HEK293 (cell line): ENCODE results near the gene BICD2.

Experiments used
- CTCF ChIA-PET: fragments of 350-600 bp; formaldehyde crosslinking; extraction: SDS; loops from one replicate; lab custom pipeline; 2021; ENCODE audit warnings: antibody characterized with exemption; lab: Yijun Ruan, JAX
- POLR2A ChIA-PET: fragments of 300-600 bp; formaldehyde crosslinking; extraction: SDS; loops from one replicate; lab custom pipeline; 2020; ENCODE audit warnings: antibody characterized with exemption, inconsistent platforms; lab: Yijun Ruan, JAX
- H3K27ac ChIP-seq: fragments of 200-500 bp; sonication (Bioruptor generic); 2 replicates; pipeline ENCODE4 v1.5.1; 2014; ENCODE audit warnings: low read depth, low read length, control low read depth, inconsistent platforms; ENCODE audit errors: extremely low read depth
- H3K36me3 ChIP-seq, 2 experiments: fragments of 200-500 bp in 1 of 2; sonication (Bioruptor generic) in 1 of 2; 1 replicate in 1 of 2; 2 replicates in 1 of 2; pipeline ENCODE4 v1.5.1; 2014 to 2017; ENCODE audit warnings: inconsistent platforms in 2 of 2, low read length in 2 of 2; ENCODE audit not compliant: control insufficient read depth in 2 of 2, insufficient read depth in 1 of 2
- H3K4me1 ChIP-seq: fragments of 200-500 bp; sonication (Bioruptor generic); 2 replicates; pipeline ENCODE4 v1.5.1; 2014; ENCODE audit warnings: mild to moderate bottlenecking, low read length, inconsistent platforms; ENCODE audit not compliant: control insufficient read depth, insufficient read depth
- H3K4me3 ChIP-seq: 2 replicates; pipeline ENCODE4 v1.5.1; 2011; ENCODE audit warnings: low read depth, mild to moderate bottlenecking, control low read depth, low read length, moderate library complexity
- H3K9me3 ChIP-seq: fragments of 200-500 bp; sonication (Bioruptor generic); 2 replicates; pipeline ENCODE4 v1.5.1; 2014; ENCODE audit warnings: low read depth, low read length, inconsistent platforms; ENCODE audit not compliant: control insufficient read depth, insufficient read depth
- KLF7 ChIP-seq: fragments of 450-650 bp; formaldehyde crosslinking; IDR thresholded peaks from 2 replicates; pipeline ENCODE4 v1.5.1; 2016; ENCODE audit warnings: missing biosample characterization, missing genetic modification characterization, borderline replicate concordance
- ZBTB20 ChIP-seq: fragments of 450-650 bp; formaldehyde crosslinking; IDR thresholded peaks from 2 replicates; pipeline ENCODE4 v1.5.1; 2016; ENCODE audit warnings: missing biosample characterization, missing genetic modification characterization
- ZNF140 ChIP-seq: fragments of 450-650 bp; formaldehyde crosslinking; IDR thresholded peaks from 2 replicates; pipeline ENCODE4 v1.5.1; 2016; ENCODE audit warnings: missing biosample characterization, missing genetic modification characterization
- ZNF157 ChIP-seq: fragments of 450-650 bp; formaldehyde crosslinking; IDR thresholded peaks from 2 replicates; pipeline ENCODE4 v1.5.1; 2016; ENCODE audit warnings: missing biosample characterization, missing genetic modification characterization
- ZNF426 ChIP-seq: fragments of 450-650 bp; formaldehyde crosslinking; IDR thresholded peaks from 2 replicates; pipeline ENCODE4 v1.5.1; 2017; ENCODE audit warnings: missing biosample characterization, missing genetic modification characterization, mild to moderate bottlenecking, inconsistent platforms, moderate library complexity
- ZNF621 ChIP-seq: fragments of 450-650 bp; formaldehyde crosslinking; IDR thresholded peaks from 2 replicates; pipeline ENCODE4 v1.5.1; 2017; ENCODE audit warnings: missing biosample characterization, missing genetic modification characterization
- TF ChIP-seq, protein P1 (sequence below): fragments of 450-650 bp; formaldehyde crosslinking; conservative IDR thresholded peaks from 2 replicates; pipeline ENCODE4 v1.5.1; 2016; ENCODE audit warnings: low read depth, missing biosample characterization, missing genetic modification characterization
- TF ChIP-seq, protein P2 (sequence below): fragments of 450-650 bp; formaldehyde crosslinking; IDR thresholded peaks from 2 replicates; pipeline ENCODE4 v1.5.1; 2016; ENCODE audit warnings: missing biosample characterization, missing genetic modification characterization
- TF ChIP-seq, protein P3 (sequence below): fragments of 450-650 bp; formaldehyde crosslinking; IDR thresholded peaks from 2 replicates; pipeline ENCODE4 v1.5.1; 2016; ENCODE audit warnings: missing biosample characterization, missing genetic modification characterization
- TF ChIP-seq, protein P4 (sequence below): fragments of 450-650 bp; formaldehyde crosslinking; IDR thresholded peaks from 2 replicates; pipeline ENCODE4 v1.5.1; 2016; ENCODE audit warnings: missing biosample characterization, missing genetic modification characterization

The BICD2 gene

DNA sequence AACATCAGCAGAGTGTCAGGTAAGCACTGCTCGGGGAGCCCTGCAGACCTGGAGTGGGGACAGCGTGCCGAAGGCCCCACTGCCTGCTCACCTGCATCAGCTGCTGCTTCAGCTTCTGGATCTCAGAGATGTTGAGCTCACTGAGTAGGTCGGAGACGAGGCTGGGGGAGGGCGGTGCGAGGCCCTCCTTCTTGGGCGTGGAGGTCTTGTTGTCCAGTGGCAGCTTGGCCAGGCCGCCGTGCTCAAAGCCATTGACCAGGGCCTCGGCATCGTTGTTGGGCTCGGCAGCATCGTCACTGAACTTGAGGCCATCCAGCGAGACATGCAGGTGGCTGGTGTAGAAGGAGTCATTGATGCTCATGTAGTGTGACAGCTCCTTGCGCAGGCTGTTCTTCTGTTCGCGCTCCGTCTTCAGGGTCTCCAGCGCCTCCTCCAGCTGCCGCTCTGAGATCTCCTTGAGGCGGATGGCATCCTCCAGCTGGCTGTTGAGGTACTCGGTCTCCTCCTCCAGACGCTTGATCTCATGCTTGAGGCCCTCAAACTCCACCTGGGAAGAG lies 44.3 kb downstream of the BICD2 start:
- CTCF ChIA-PET: interaction anchor here (9.7 kb wide), 1 partner anchor 71 kb away, joined by 150 read pairs; no protein-coding TSS in a partner anchor
- H3K4me3 ChIP-seq: no peak overlapping the region
- H3K4me1 ChIP-seq: no peaks in the 10 kb centered on the region
- TF ChIP-seq ZNF157 (no peak), ZNF621 (no peak), ZNF426 (tag by site-specific recombination) (no peak)
- peaks cover 0 to 89% of the 10 kb centered on the region in 2 experiments; a peak in 1 of 3 replicates for H3K36me3 ChIP-seq
- no peak overlapping the region for H3K27ac ChIP-seq
- POLR2A ChIA-PET: no interaction called here
- no peaks in the 10 kb centered on the region for H3K9me3 ChIP-seq

DNA sequence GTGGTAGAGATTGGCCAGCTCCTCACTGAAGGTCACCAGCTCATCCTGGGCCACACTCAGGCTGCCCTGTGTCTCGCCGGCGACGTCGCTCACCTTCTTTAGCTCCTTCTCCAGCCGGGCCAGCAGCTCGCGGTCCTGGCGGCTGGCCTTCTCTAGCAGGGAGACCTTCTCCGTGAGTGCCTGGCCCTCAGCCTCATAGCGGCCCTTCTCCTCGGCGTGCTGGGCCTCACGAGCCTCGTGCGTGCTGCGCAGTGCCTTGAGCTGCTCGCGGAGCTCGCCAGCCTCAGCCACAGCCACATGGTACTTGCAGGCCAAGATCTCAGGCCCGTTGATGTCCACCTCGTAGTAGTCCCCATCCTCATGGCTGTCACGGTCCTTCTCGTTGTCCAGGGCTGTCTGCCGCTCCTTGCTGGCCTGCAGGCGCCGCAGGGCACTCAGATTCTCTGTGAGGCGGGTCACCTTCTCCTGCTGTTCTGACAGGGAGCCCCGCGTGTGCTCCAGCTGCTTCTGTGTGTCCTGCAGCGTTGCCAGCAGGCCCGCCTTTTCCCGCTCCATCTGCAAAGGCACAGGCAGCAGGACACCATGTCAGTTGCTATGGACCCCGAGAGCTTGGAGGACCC lies 45.5 kb downstream of the BICD2 start:
- Histone ChIP-seq H3K27ac (no peak overlapping the region), H3K36me3 (peaks cover 0 to 92% of the 10 kb centered on the region in 2 experiments; a peak in 1 of 3 replicates), H3K4me3 (no peak overlapping the region), H3K4me1 (no peaks in the 10 kb centered on the region), H3K9me3 (no peaks in the 10 kb centered on the region)
- TF ChIP-seq KLF7 (tag by site-specific recombination) (no peak), ZNF140 (tag by site-specific recombination) (no peak), ZBTB20 (tag by site-specific recombination) (no peak)
- TF ChIP-seq, protein P1, sequence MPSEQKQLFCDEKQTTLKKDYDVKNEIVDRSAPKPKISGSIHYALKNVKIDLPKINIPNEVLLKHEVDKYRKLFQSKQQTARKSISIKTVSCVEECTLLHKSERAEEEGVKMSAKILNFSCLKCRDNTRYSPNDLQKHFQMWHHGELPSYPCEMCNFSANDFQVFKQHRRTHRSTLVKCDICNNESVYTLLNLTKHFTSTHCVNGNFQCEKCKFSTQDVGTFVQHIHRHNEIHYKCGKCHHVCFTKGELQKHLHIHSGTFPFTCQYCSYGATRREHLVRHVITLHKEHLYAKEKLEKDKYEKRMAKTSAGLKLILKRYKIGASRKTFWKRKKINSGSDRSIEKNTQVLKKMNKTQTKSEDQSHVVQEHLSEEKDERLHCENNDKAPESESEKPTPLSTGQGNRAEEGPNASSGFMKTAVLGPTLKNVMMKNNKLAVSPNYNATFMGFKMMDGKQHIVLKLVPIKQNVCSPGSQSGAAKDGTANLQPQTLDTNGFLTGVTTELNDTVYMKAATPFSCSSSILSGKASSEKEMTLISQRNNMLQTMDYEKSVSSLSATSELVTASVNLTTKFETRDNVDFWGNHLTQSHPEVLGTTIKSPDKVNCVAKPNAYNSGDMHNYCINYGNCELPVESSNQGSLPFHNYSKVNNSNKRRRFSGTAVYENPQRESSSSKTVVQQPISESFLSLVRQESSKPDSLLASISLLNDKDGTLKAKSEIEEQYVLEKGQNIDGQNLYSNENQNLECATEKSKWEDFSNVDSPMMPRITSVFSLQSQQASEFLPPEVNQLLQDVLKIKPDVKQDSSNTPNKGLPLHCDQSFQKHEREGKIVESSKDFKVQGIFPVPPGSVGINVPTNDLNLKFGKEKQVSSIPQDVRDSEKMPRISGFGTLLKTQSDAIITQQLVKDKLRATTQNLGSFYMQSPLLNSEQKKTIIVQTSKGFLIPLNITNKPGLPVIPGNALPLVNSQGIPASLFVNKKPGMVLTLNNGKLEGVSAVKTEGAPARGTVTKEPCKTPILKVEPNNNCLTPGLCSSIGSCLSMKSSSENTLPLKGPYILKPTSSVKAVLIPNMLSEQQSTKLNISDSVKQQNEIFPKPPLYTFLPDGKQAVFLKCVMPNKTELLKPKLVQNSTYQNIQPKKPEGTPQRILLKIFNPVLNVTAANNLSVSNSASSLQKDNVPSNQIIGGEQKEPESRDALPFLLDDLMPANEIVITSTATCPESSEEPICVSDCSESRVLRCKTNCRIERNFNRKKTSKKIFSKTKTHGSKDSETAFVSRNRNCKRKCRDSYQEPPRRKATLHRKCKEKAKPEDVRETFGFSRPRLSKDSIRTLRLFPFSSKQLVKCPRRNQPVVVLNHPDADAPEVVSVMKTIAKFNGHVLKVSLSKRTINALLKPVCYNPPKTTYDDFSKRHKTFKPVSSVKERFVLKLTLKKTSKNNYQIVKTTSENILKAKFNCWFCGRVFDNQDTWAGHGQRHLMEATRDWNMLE (tag by site-specific recombination): no peak
- TF ChIP-seq, protein P2, sequence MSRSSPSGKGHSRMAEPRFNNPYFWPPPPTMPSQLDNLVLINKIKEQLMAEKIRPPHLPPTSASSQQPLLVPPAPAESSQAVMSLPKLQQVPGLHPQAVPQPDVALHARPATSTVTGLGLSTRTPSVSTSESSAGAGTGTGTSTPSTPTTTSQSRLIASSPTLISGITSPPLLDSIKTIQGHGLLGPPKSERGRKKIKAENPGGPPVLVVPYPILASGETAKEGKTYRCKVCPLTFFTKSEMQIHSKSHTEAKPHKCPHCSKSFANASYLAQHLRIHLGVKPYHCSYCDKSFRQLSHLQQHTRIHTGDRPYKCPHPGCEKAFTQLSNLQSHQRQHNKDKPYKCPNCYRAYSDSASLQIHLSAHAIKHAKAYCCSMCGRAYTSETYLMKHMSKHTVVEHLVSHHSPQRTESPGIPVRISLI (tag by site-specific recombination): no peak
- TF ChIP-seq, protein P3, sequence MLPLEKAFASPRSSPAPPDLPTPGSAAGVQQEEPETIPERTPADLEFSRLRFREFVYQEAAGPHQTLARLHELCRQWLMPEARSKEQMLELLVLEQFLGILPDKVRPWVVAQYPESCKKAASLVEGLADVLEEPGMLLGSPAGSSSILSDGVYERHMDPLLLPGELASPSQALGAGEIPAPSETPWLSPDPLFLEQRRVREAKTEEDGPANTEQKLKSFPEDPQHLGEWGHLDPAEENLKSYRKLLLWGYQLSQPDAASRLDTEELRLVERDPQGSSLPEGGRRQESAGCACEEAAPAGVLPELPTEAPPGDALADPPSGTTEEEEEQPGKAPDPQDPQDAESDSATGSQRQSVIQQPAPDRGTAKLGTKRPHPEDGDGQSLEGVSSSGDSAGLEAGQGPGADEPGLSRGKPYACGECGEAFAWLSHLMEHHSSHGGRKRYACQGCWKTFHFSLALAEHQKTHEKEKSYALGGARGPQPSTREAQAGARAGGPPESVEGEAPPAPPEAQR (tag by site-specific recombination): no peak
- TF ChIP-seq, protein P4, sequence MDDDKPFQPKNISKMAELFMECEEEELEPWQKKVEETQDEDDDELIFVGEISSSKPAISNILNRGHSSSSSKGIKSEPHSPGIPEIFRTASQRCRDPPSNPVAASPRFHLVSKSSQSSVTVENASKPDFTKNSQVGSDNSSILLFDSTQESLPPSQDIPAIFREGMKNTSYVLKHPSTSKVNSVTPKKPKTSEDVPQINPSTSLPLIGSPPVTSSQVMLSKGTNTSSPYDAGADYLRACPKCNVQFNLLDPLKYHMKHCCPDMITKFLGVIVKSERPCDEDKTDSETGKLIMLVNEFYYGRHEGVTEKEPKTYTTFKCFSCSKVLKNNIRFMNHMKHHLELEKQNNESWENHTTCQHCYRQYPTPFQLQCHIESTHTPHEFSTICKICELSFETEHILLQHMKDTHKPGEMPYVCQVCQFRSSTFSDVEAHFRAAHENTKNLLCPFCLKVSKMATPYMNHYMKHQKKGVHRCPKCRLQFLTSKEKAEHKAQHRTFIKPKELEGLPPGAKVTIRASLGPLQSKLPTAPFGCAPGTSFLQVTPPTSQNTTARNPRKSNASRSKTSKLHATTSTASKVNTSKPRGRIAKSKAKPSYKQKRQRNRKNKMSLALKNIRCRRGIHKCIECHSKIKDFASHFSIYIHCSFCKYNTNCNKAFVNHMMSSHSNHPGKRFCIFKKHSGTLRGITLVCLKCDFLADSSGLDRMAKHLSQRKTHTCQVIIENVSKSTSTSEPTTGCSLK (tag by site-specific recombination): no peak
- POLR2A ChIA-PET: no interaction called here
- CTCF ChIA-PET: interaction anchor here (0.6 to 9.7 kb wide), 2 partner anchors 72 to 368 kb away, joined by 4 to 150 read pairs; no protein-coding TSS in a partner anchor
